ENCODE results near the gene SESN3. TPM values are rescaled to one million over a fixed set of nuclear protein-coding genes. Genes with fewer than 3 reads are reported as not detected.

The SESN3 gene
- total RNA-seq, 1 donor from 2014 or later, result 6.0 TPM

- no peak for ATAC-seq
- no peak for DNase-seq (ENCODE audit: missing footprints)
- intact Hi-C loops (cut with DNase I), result no loop called here
Measured at GRCh38 chr11:95163106-95163505, 67.9 kb downstream of the SESN3 start.

GRCh38 chr11:95161248-95161647 lies 69.8 kb downstream of the SESN3 start:
- ATAC-seq (no peak), DNase-seq (ENCODE audit: missing footprints) (no peak)
- intact Hi-C loops (cut with DNase I), result no loop called here

- no peak for DNase-seq (ENCODE audit: missing footprints)
- peak; percentile 12 for ATAC-seq
- intact Hi-C loops (cut with DNase I), result no loop called here
Measured at GRCh38 chr11:95157824-95158223, 73.2 kb downstream of the SESN3 start.

- DNase-seq (ENCODE audit: missing footprints), result no peak
- ATAC-seq, result peak; percentile 89
- intact Hi-C loops (cut with DNase I), result no loop called here
Measured at GRCh38 chr11:95156916-95157541, 74.0 kb downstream of the SESN3 start.

GRCh38 chr11:95156133-95156721 lies 74.8 kb downstream of the SESN3 start:
- intact Hi-C loops (cut with DNase I), result no loop called here
- no peak for DNase-seq (ENCODE audit: missing footprints)
- ATAC-seq, result no peak

- ATAC-seq (no peak), DNase-seq (ENCODE audit: missing footprints) (no peak)
- intact Hi-C loops (cut with DNase I), result no loop called here
Measured at GRCh38 chr11:95155385-95155784, 75.6 kb downstream of the SESN3 start.

GRCh38 chr11:95154514-95154913 lies 76.5 kb downstream of the SESN3 start:
- intact Hi-C loops (cut with DNase I), result loop anchor here (5.0 kb wide), 2 partner anchors 78 to 182 kb away; partner anchors contain the start of genes CWC15, KDM4D and SESN3
- ATAC-seq (no peak), DNase-seq (ENCODE audit: missing footprints) (no peak)

GRCh38 chr11:95153857-95154246 lies 77.2 kb downstream of the SESN3 start:
- no peak for ATAC-seq
- DNase-seq (ENCODE audit: missing footprints), result no peak
- intact Hi-C loops (cut with DNase I), result loop anchor here (5.0 kb wide), 2 partner anchors 78 to 182 kb away; partner anchors contain the start of genes CWC15, KDM4D and SESN3

GRCh38 chr11:95152876-95153856 lies 77.8 kb downstream of the SESN3 start:
- intact Hi-C loops (cut with DNase I), result loop anchor here (5.0 kb wide), 2 partner anchors 79 to 181 kb away; partner anchors contain the start of genes CWC15, KDM4D and SESN3
- DNase-seq (ENCODE audit: missing footprints) (no peak), ATAC-seq (no peak)

GRCh38 chr11:95150956-95151684 lies 79.9 kb downstream of the SESN3 start:
- ATAC-seq (peak; percentile 97), DNase-seq (ENCODE audit: missing footprints) (peak; percentile 93)
- intact Hi-C loops (cut with DNase I), result loop anchor here (1.0 to 5.0 kb wide), 7 partner anchors 42 to 614 kb away; partner anchors contain the start of genes CWC15, KDM4D and SESN3

GRCh38 chr11:95149651-95150364 lies 81.2 kb downstream of the SESN3 start:
- ATAC-seq (peak; percentile 20), DNase-seq (ENCODE audit: missing footprints) (no peak)
- intact Hi-C loops (cut with DNase I), result loop anchor here (2.0 to 5.0 kb wide), 5 partner anchors 41 to 615 kb away; partner anchors contain the start of genes CWC15, KDM4D and SESN3

GRCh38 chr11:95148938-95149337 lies 82.1 kb downstream of the SESN3 start:
- DNase-seq (ENCODE audit: missing footprints), result no peak
- ATAC-seq, result no peak
- intact Hi-C loops (cut with DNase I), result no loop called here

- DNase-seq (ENCODE audit: missing footprints) (no peak), ATAC-seq (no peak)
- intact Hi-C loops (cut with DNase I), result no loop called here
Measured at GRCh38 chr11:95148406-95148805, 82.6 kb downstream of the SESN3 start.

GRCh38 chr11:95147364-95147905 lies 83.6 kb downstream of the SESN3 start:
- no peak for DNase-seq (ENCODE audit: missing footprints)
- intact Hi-C loops (cut with DNase I), result no loop called here

GRCh38 chr11:95145430-95146060 lies 85.5 kb downstream of the SESN3 start:
- DNase-seq (ENCODE audit: missing footprints) (no peak), ATAC-seq (no peak)
- intact Hi-C loops (cut with DNase I), result no loop called here

More at GRCh38 chr11:95147364-95147905, 83.6 kb downstream of the SESN3 start:
- no peak for ATAC-seq

- no peak for DNase-seq (ENCODE audit: missing footprints)
- intact Hi-C loops (cut with DNase I), result no loop called here
- ATAC-seq, result no peak
Measured at GRCh38 chr11:95144313-95145235, 86.4 kb downstream of the SESN3 start.
